ENCODE data around the gene VPS16.

DNA sequence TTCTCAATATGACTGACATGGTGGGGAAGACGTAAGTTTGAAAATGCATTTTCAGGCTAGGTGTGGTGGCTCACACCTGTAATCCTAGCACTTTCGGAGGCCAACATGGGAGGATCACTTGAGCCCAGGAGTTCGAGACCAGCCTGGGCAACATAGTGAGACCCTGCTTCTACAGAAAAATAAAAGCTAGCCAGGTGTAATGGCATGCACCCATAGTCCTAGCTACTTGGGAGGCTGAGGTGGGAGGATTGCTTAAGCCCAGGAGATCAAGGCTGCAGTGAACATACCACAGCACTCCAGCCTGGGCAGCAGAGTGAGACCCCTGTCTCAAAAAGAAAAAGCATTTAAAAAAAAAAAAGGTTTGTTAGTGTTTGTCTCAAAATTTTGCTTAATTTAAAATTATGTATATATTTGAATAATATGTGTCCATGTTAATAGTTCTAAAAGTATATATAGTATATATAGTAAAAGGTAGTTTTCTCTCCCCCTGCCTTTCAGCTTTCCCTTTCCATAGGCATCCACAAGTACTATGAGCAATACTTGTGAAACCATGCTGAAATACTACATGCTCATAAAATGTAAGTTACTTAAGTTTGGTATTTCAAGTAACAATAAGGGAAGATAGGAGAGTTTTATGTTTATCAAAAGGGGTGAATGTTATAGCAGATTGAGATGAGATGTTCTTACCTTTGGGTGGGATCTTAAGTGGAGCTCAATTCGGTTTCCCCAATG lies 47.8 kb downstream of the VPS16 start:
- TF ChIP-seq POLR2A (IDR thresholded peaks at IDR 0.05; ENCODE audit: borderline replicate concordance, extremely low read depth, insufficient read depth, insufficient read length), result no peak
- TF ChIP-seq, protein P1, sequence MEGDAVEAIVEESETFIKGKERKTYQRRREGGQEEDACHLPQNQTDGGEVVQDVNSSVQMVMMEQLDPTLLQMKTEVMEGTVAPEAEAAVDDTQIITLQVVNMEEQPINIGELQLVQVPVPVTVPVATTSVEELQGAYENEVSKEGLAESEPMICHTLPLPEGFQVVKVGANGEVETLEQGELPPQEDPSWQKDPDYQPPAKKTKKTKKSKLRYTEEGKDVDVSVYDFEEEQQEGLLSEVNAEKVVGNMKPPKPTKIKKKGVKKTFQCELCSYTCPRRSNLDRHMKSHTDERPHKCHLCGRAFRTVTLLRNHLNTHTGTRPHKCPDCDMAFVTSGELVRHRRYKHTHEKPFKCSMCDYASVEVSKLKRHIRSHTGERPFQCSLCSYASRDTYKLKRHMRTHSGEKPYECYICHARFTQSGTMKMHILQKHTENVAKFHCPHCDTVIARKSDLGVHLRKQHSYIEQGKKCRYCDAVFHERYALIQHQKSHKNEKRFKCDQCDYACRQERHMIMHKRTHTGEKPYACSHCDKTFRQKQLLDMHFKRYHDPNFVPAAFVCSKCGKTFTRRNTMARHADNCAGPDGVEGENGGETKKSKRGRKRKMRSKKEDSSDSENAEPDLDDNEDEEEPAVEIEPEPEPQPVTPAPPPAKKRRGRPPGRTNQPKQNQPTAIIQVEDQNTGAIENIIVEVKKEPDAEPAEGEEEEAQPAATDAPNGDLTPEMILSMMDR (IDR thresholded peaks at IDR 0.05 in 2 of 3, conservative IDR thresholded peaks at IDR 0.05 in 1 of 3; ENCODE audit: borderline replicate concordance in 1 of 3, insufficient read depth in 1 of 3, low read depth in 2 of 3, low read length in 2 of 3), result no peak
- TF ChIP-seq FOSL1 (IDR thresholded peaks at IDR 0.05; ENCODE audit: low read depth), result no peak
- no peak for TF ChIP-seq ZNF274 (IDR thresholded peaks at IDR 0.05; ENCODE audit: low read depth, low read length)
- TF ChIP-seq, protein P2, sequence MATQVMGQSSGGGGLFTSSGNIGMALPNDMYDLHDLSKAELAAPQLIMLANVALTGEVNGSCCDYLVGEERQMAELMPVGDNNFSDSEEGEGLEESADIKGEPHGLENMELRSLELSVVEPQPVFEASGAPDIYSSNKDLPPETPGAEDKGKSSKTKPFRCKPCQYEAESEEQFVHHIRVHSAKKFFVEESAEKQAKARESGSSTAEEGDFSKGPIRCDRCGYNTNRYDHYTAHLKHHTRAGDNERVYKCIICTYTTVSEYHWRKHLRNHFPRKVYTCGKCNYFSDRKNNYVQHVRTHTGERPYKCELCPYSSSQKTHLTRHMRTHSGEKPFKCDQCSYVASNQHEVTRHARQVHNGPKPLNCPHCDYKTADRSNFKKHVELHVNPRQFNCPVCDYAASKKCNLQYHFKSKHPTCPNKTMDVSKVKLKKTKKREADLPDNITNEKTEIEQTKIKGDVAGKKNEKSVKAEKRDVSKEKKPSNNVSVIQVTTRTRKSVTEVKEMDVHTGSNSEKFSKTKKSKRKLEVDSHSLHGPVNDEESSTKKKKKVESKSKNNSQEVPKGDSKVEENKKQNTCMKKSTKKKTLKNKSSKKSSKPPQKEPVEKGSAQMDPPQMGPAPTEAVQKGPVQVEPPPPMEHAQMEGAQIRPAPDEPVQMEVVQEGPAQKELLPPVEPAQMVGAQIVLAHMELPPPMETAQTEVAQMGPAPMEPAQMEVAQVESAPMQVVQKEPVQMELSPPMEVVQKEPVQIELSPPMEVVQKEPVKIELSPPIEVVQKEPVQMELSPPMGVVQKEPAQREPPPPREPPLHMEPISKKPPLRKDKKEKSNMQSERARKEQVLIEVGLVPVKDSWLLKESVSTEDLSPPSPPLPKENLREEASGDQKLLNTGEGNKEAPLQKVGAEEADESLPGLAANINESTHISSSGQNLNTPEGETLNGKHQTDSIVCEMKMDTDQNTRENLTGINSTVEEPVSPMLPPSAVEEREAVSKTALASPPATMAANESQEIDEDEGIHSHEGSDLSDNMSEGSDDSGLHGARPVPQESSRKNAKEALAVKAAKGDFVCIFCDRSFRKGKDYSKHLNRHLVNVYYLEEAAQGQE (IDR thresholded peaks at IDR 0.05; ENCODE audit: low read depth), result no peak
- no peak for TF ChIP-seq EZH2 (IDR thresholded peaks at IDR 0.05)
- no peak for TF ChIP-seq POLR2AphosphoS5 (IDR thresholded peaks at IDR 0.05; ENCODE audit: low read depth, low read length)
